ENCODE data around the gene IZUMO1.
"Not testable (repeated sequence)": the region's sequence is repeated elsewhere in the genome, so short reads cannot be mapped to it uniquely, and the experiment has no call there.

IZUMO1 gene

DNA sequence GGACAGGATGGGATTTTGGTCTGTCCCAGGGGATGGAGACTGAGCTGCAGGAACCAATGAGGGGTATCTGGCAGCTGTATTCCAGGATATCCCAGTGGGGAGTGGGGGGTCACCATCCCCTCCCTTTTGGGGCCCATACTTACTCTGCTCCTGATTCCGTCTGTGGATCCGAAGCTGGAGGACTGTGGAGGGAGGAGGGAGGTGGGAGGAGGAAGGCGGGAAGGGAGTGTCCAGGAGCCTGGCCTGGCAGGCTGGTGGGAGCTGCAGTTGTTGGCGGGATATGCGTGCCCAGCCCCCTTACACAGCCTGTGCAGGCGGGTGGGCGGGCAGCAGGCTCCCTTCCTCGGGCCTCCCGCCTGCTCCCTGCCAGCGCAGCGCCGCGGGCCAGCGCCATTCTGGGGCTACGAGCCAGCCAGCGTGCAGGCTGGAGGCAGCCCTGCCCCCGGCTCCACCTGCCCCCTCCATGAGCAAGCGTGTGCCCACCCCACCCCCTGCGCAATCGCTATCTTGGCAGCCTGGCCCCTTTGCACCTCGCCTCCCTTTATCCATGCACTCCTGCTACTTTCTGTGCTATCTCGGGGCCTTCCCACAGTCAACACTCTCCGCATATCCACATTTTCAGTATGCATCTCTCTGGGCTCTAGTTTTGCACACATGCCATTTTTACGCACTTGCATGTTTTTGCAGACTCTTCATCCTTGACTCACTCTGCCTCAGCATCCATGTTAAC is 30.0 kb downstream of the IZUMO1 start:
- DNase-seq (ENCODE audit: extremely low spot score, insufficient read length, low read depth) = no peak
- FAIRE-seq = no peak

DNA sequence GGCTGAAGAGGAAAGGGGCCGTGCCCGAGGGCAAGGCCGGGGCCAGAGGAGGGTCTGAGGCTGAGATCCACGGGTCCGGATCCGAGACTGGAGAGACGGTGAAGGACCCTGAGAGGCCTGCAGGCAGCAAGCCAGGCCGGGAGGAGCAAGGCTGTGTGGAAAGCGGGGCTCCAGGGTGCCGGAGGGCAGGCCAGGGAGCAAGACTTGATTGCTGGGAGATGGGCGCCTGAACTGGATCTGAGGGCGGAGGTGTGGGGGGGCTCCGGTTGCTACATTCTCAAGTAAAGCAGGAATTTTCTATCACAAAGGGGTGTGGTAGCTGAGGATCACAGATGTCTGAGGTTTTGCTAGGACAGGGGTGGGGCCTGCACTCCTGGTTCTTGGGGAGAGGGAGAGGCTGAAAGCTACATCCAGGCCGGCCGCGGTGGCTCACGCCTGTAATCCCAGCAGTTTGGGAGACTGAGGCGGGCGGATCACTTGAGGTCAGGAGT is 31.0 kb downstream of the IZUMO1 start:
- FAIRE-seq (no peak), DNase-seq (ENCODE audit: extremely low spot score, insufficient read length, low read depth) (no peak)

DNA sequence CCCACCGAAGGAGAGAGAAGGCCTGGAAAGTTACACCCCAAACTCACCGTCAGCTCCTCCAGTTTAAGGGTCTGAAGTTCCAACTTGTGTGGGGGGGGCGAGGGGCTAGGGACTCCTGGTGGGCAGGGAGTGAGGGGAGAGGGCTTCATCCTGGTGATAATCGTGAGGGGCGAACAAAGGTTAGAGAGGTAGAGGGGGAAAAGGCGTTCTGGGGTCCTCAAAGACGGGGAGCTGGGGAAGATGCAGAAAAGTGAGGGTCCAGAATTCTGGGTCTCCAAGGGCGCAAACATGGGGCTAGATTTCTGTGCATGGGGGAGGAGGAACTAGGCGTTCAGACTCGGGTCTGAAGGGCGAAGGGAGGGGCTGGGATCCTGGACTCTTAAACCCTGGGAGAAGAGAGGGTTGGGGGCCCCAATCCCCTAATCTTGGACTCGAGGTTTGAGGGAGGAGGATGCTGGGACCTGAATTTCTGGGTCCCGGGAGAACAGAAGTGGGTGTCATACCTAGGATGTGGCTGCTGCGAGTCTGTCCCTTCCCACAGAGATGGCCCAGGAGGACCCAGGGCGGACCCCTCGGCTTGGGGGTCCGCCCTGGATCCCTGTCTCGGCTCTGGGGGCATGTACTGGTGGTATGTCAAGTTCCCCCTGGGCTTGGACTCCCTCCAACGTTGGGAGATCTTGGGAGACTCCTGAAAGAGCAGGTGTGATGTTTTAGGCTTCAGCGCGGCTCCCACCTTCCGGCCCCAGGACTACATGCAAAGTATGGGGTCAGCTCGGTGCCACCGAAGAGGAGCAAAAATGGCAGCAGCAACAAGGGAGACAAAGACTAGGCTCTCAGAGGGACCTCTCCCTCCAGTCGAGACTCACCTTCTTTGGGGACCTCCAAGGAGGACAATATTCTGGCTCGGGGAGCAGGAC is 31.7 kb downstream of the IZUMO1 start:
- no peak for DNase-seq (ENCODE audit: extremely low spot score, insufficient read length, low read depth)
- FAIRE-seq = peak; percentile 29

GRCh38 chr19:48713864-48714755 is 32.6 kb downstream of the IZUMO1 start:
- FAIRE-seq (peak; percentile 98), DNase-seq (ENCODE audit: extremely low spot score, insufficient read length, low read depth) (peak; percentile 98)

GRCh38 chr19:48713041-48713863 is 33.5 kb downstream of the IZUMO1 start:
- FAIRE-seq = no peak
- no peak for DNase-seq (ENCODE audit: extremely low spot score, insufficient read length, low read depth)

- FAIRE-seq = no peak
- DNase-seq (ENCODE audit: extremely low spot score, insufficient read length, low read depth) = no peak
These were observed 35.5 kb downstream of the IZUMO1 start for GRCh38 chr19:48711106-48711662.

DNA sequence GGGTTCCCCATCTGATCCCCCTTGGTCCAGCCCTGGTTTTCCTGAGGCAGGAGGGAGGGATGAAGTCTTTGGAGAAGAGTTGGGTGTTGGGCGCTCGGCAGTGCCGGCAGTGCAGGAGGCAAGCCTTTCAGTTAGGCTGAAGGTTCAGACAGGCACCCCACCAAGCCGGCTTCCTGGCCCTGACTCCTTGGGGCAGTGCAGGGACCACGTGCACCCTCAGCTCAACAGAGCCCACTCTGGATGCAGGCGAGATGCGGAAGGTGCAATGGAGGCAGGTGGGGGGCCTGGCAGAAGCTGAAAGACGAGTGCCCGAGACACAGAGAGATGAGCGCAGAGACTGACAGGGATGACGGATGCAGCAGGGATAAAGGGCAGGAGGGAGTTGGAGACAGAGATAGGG is 38.2 kb downstream of the IZUMO1 start:
- FAIRE-seq (no peak), DNase-seq (ENCODE audit: extremely low spot score, insufficient read length, low read depth) (no peak)

- no peak for FAIRE-seq
These were observed 41.3 kb downstream of the IZUMO1 start for GRCh38 chr19:48705431-48705830.

GRCh38 chr19:48703316-48703715 is 43.4 kb downstream of the IZUMO1 start:
- no peak for DNase-seq (ENCODE audit: extremely low spot score, insufficient read length, low read depth)
- FAIRE-seq = no peak

More at GRCh38 chr19:48705431-48705830, 41.3 kb downstream of the IZUMO1 start:
- no peak for DNase-seq (ENCODE audit: extremely low spot score, insufficient read length, low read depth)

- DNase-seq (ENCODE audit: extremely low spot score, insufficient read length, low read depth) (no peak), FAIRE-seq (no peak)
These were observed 44.0 kb downstream of the IZUMO1 start for GRCh38 chr19:48702701-48703100.

DNA sequence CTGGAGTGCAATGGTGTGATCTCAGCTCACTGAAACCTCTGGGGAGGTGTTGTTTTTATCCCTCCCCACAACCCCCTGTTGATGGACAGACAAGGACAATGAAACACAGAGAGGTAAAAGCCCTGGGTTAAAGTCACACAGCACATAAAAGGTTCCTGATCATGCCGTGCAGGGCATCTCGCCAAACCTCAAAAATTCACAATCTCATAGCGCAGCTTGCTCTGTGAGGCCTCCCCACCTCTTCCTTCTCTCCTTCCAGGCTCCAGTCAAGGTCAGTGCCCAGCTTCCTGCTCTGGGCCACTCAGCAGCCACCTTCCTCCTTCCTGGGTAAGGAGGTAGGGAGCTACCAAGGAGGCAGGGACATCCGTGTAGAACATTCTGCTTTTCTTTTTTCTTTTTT is 48.7 kb downstream of the IZUMO1 start:
- DNase-seq (ENCODE audit: extremely low spot score, insufficient read length, low read depth) = no peak

GRCh38 chr19:48696353-48697010 is 50.2 kb downstream of the IZUMO1 start:
- FAIRE-seq (no peak), DNase-seq (ENCODE audit: extremely low spot score, insufficient read length, low read depth) (no peak)

More for the DNA sequence above, 48.7 kb downstream of the IZUMO1 start:
- FAIRE-seq = no peak

DNA sequence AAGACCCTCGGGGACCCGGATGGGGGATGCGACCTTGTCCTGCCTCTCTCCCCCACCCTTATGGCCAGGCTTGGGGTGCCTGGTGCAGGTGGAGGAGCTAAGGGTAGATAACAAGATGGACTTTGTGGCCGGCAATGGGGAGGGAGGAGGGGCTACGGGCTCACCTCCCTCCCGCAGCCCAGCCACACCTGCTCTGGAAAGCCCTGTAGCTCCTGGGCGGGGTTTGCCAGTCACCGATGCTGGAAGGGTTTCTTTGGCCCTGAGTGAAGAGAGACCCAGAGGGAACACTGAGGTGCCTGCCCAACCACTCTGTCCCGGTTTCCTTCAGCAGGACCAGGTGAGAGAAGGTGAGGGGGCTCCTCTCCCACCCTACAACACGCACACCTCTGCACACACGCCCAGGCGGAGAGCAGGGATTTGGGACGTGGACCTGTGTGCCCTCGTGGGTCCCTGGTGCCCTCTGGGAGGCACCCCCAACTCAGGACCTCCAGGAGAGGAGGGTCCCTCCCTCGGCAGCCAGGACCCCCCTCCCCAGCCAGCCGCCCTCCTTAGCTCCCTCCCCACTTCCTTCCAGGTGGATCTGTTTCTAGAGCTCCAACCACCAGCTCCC is 50.9 kb downstream of the IZUMO1 start, which contains the start of gene FUT2:
FUT2 (plus strand) TSS at position 229 of the 610 bp plus-strand sequence. CDS start 6,986 bp downstream, outside the sequence.
- FAIRE-seq (no peak), DNase-seq (ENCODE audit: extremely low spot score, insufficient read length, low read depth) (no peak)

DNA sequence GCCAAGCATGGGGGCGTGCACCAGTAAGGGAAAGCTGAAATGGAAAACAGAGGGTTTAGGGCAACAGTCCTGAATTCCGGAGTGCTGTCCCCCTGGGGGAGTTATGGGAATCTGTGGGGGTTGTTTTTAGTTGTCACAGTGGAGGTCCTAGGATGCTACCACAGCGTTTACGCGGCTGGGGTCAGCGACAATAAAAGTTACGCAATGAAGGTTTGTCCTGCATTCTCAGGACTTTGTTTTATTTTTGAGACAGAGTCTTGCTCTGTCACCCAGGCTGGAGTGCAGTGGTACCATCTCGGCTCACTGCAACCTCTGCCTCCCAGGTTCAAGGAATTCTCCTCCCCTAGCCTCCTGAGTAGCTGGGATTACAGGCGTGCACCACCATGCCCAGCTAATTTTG is 53.1 kb downstream of the IZUMO1 start:
- DNase-seq (ENCODE audit: extremely low spot score, insufficient read length, low read depth); FAIRE-seq: not testable (repeated sequence)

Data from GM18507 (cell line).